HepG2 (cell line): ENCODE data around the gene ZFP69. TPM values are rescaled to one million over a fixed set of nuclear protein-coding genes. Genes with fewer than 3 reads are reported as not detected.

Experiments used
- ARHGAP35 ChIP-seq: sonication (generic); formaldehyde crosslinking; IDR thresholded peaks from 2 replicates; pipeline ENCODE4 v1.9.0; 2022; ENCODE audit warnings: mild to moderate bottlenecking, inconsistent platforms, moderate library complexity, missing genetic modification reagents, borderline replicate concordance
- BRF2 ChIP-seq: sonication (generic); formaldehyde crosslinking; IDR thresholded peaks from 2 replicates; pipeline ENCODE4 v1.8.1; 2022; ENCODE audit warnings: mild to moderate bottlenecking, missing genetic modification reagents
- GATAD1 ChIP-seq: IDR thresholded peaks from 2 replicates; pipeline ENCODE4 v1.6.1; 2016; ENCODE audit warnings: missing genetic modification reagents, missing compliant biosample characterization
- KLF12 ChIP-seq: sonication (generic); formaldehyde crosslinking; IDR thresholded peaks from 2 replicates; pipeline ENCODE4 v1.4.0; 2020; ENCODE audit warnings: missing genetic modification reagents, borderline replicate concordance
- PRDM4 ChIP-seq: sonication (generic); formaldehyde crosslinking; IDR thresholded peaks from 2 replicates; pipeline ENCODE4 v1.9.0; 2021; ENCODE audit warnings: missing genetic modification reagents, borderline replicate concordance
- SAFB2 ChIP-seq: sonication (generic); formaldehyde crosslinking; IDR thresholded peaks from 2 replicates; pipeline ENCODE4 v1.5.1; 2020; ENCODE audit warnings: missing genetic modification reagents, low read depth, mild to moderate bottlenecking, borderline replicate concordance
- YEATS2 ChIP-seq: sonication (generic); formaldehyde crosslinking; IDR thresholded peaks from 2 replicates; pipeline ENCODE4 v1.4.0; 2020; ENCODE audit warnings: missing genetic modification reagents, borderline replicate concordance
- ZBTB38 ChIP-seq: sonication (generic); formaldehyde crosslinking; IDR thresholded peaks from 2 replicates; pipeline ENCODE4 v1.5.1; 2020; ENCODE audit warnings: mild to moderate bottlenecking, missing genetic modification reagents
- ZIK1 ChIP-seq: sonication (generic); formaldehyde crosslinking; IDR thresholded peaks from 2 replicates; pipeline ENCODE4 v1.5.0; 2020; ENCODE audit warnings: mild to moderate bottlenecking, low read depth, missing genetic modification reagents, borderline replicate concordance
- ZNF556 ChIP-seq: sonication (generic); formaldehyde crosslinking; IDR thresholded peaks from 2 replicates; pipeline ENCODE4 v1.4.0; 2020; ENCODE audit warnings: mild to moderate bottlenecking, missing genetic modification reagents, borderline replicate concordance
- ZNF615 ChIP-seq: sonication (generic); formaldehyde crosslinking; IDR thresholded peaks from 2 replicates; pipeline ENCODE4 v1.5.0; 2020; ENCODE audit warnings: mild to moderate bottlenecking, missing genetic modification reagents, borderline replicate concordance
- ZNF713 ChIP-seq: sonication (generic); formaldehyde crosslinking; IDR thresholded peaks from 2 replicates; pipeline ENCODE4 v1.4.0; 2020; ENCODE audit warnings: mild to moderate bottlenecking, missing genetic modification reagents
- ZNF772 ChIP-seq: sonication (generic); formaldehyde crosslinking; IDR thresholded peaks from 2 replicates; pipeline ENCODE4 v1.5.0; 2020; ENCODE audit warnings: mild to moderate bottlenecking, missing genetic modification reagents
- ZSCAN9 ChIP-seq: IDR thresholded peaks from 2 replicates; pipeline ENCODE4 v1.6.1; 2016; ENCODE audit warnings: borderline replicate concordance
- polyA plus RNA-seq, 8 experiments: library from polyadenylated mRNA; depleted of rRNA in 3 of 8; stranded (reverse) in 7 of 8; unstranded in 1 of 8; fragments of >200 nt; fragmentation: Illumina TruSeq in 4 of 8; extraction: Trizol in 4 of 8; gene quantifications; 2 replicates each; pipeline versions ENCODE4 v1.2.1 to v1.2.3, GENCODE V29; 2011 to 2016; ENCODE audit warnings: low read depth in 4 of 8, missing spikeins in 1 of 8, mixed read lengths in 1 of 8; ENCODE audit not compliant: insufficient read depth in 1 of 8
- total RNA-seq, 5 experiments: library from RNA; depleted of rRNA; stranded (reverse); fragments of >200 nt; fragmentation: Illumina TruSeq; extraction: Trizol; gene quantifications; 2 replicates each; pipeline ENCODE4 v1.2.3, GENCODE V29; 2016; ENCODE audit warnings: low read depth in 1 of 5
- TF ChIP-seq, protein P1 (sequence below), 2 experiments: fragments of 450-650 bp in 1 of 2; sonication (generic) in 1 of 2; formaldehyde crosslinking; IDR thresholded peaks; 2 replicates each; pipeline versions ENCODE4 v1.5.0 to v1.8.0; 2020 to 2022; ENCODE audit warnings: mild to moderate bottlenecking in 1 of 2, missing genetic modification reagents in 1 of 2
- TF ChIP-seq, protein P2 (sequence below): sonication (generic); formaldehyde crosslinking; IDR thresholded peaks from 2 replicates; pipeline ENCODE4 v1.5.1; 2020; ENCODE audit warnings: mild to moderate bottlenecking, missing genetic modification reagents
- TF ChIP-seq, protein P3 (sequence below): sonication (generic); IDR thresholded peaks from 2 replicates; pipeline ENCODE4 v1.6.1; 2016; ENCODE audit warnings: low read depth, borderline replicate concordance
- TF ChIP-seq, protein P4 (sequence below): sonication (generic); formaldehyde crosslinking; conservative IDR thresholded peaks from 2 replicates; pipeline ENCODE4 v1.8.1; 2023; ENCODE audit warnings: missing genetic modification reagents

ZFP69 gene
- total and polyA plus RNA-seq, 2 of the 13 experiments (the other 11 are each of a cell fraction or from before 2014, with no cell fraction given), result 2.6 to 5.6 TPM

GRCh38 chr1:40531381-40532061 lies 54.4 kb downstream of the ZFP69 start, which contains the start of gene ZNF684 (continued):
- TF ChIP-seq, protein P1, sequence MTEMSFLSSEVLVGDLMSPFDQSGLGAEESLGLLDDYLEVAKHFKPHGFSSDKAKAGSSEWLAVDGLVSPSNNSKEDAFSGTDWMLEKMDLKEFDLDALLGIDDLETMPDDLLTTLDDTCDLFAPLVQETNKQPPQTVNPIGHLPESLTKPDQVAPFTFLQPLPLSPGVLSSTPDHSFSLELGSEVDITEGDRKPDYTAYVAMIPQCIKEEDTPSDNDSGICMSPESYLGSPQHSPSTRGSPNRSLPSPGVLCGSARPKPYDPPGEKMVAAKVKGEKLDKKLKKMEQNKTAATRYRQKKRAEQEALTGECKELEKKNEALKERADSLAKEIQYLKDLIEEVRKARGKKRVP (CRISPR knock-in tag; IDR thresholded peaks at IDR 0.05), result no peak; a peak in 1 of 4 replicates
- no peak for TF ChIP-seq ZNF615
- TF ChIP-seq SAFB2, result peak; percentile 59; the same call in 1 of the 2 replicates
- TF ChIP-seq PRDM4 (CRISPR knock-in tag), result no peak
- TF ChIP-seq ZBTB38 (CRISPR knock-in tag), result peak; percentile 73; the same call in 1 of the 2 replicates
- TF ChIP-seq ZNF772 (CRISPR knock-in tag), result peak; percentile 82
- TF ChIP-seq KLF12 (CRISPR knock-in tag), result no peak; the same call in none of the 2 replicates
- no peak for TF ChIP-seq ZNF713 (CRISPR knock-in tag)
- TF ChIP-seq YEATS2 (CRISPR knock-in tag), result peak; percentile 76; the same call in 1 of the 2 replicates
- peak; percentile 68; the same call in 1 of the 2 replicates for TF ChIP-seq ZNF556 (CRISPR knock-in tag)
- TF ChIP-seq, protein P2, sequence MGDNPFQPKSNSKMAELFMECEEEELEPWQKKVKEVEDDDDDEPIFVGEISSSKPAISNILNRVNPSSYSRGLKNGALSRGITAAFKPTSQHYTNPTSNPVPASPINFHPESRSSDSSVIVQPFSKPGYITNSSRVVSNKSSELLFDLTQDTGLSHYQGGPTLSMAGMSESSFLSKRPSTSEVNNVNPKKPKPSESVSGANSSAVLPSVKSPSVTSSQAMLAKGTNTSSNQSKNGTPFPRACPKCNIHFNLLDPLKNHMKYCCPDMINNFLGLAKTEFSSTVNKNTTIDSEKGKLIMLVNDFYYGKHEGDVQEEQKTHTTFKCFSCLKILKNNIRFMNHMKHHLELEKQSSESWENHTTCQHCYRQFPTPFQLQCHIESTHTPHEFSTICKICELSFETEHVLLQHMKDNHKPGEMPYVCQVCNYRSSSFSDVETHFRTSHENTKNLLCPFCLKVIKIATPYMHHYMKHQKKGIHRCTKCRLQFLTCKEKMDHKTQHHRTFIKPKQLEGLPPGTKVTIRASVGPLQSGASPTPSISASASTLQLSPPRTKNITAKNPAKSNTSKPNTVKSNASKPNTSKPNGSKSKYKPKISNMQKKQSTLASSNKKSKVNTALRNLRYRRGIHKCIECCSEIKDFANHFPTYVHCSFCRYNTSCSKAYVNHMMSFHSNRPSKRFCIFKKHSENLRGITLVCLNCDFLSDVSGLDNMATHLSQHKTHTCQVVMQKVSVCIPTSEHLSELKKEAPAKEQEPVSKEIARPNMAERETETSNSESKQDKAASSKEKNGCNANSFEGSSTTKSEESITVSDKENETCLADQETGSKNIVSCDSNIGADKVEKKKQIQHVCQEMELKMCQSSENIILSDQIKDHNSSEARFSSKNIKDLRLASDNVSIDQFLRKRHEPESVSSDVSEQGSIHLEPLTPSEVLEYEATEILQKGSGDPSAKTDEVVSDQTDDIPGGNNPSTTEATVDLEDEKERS (CRISPR knock-in tag), result peak; percentile 56; the same call in 1 of the 2 replicates
- TF ChIP-seq GATAD1 (CRISPR knock-in tag), result peak; percentile 85
- TF ChIP-seq ZSCAN9 (CRISPR knock-in tag), result peak; percentile 17; the same call in 1 of the 2 replicates
- TF ChIP-seq, protein P3, sequence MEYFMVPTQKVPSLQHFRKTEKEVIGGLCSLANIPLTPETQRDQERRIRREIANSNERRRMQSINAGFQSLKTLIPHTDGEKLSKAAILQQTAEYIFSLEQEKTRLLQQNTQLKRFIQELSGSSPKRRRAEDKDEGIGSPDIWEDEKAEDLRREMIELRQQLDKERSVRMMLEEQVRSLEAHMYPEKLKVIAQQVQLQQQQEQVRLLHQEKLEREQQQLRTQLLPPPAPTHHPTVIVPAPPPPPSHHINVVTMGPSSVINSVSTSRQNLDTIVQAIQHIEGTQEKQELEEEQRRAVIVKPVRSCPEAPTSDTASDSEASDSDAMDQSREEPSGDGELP, result no peak
- TF ChIP-seq BRF2, result no peak
- TF ChIP-seq ZIK1, result no peak
- 0 out of 2 replicates have a peak, but pooled peaks have one; percentile 15 for TF ChIP-seq ARHGAP35 (CRISPR knock-in tag)
- TF ChIP-seq, protein P4, sequence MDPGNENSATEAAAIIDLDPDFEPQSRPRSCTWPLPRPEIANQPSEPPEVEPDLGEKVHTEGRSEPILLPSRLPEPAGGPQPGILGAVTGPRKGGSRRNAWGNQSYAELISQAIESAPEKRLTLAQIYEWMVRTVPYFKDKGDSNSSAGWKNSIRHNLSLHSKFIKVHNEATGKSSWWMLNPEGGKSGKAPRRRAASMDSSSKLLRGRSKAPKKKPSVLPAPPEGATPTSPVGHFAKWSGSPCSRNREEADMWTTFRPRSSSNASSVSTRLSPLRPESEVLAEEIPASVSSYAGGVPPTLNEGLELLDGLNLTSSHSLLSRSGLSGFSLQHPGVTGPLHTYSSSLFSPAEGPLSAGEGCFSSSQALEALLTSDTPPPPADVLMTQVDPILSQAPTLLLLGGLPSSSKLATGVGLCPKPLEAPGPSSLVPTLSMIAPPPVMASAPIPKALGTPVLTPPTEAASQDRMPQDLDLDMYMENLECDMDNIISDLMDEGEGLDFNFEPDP (CRISPR knock-in tag), result no peak
